ENCODE results near the gene CASP8AP2. TPM values are rescaled to one million over a fixed set of nuclear protein-coding genes. Genes with fewer than 3 reads are reported as not detected.

The CASP8AP2 gene
- total and polyA plus RNA-seq, 2 experiments from 2014 or later, result 9.3 to 20.4 TPM

DNA sequence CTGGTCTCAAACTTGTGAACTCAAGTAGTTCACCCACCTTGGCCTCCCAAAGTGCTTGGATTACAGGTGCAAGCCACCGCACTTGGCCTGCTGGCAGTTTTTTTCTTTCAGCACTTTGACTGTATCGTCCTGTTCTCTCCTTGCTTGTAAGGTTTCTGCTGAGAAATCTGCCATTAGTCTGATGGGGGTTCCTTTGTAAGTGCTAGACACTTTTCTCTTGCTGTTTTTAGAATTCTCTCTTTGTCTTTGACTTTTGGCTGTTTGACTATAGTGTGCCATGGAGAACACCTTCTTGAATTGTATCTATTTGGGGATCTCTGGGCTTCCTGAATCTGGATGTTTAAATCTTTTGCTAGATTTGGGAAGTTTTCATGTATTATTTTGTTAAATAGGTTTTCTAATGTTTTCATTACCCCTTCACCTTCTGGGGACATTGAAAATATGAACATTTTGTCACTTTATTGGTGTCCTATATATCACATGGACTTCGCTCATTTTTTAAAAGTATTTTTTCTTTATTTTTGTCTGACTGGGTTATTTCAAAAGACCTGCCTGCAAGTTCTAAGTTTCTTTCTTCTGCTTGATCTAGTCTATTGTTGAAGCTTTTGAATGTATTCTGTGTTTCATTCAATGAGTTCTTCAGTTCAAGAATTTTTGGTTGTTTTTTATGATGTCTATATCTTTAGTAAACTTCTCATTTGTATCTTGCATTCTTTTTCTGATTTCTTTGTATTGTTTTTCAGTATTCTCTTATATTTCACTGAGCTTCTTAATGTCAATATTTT lies 86.6 kb downstream of the CASP8AP2 start:
- Histone ChIP-seq H3K9me2 (ENCODE audit: insufficient read depth) (no peaks in the 10 kb centered on the region), H3K4me3 (no peak overlapping the region), H2AFZ (no peak overlapping the region), H3K27ac (no peak overlapping the region), H3K36me3 (ENCODE audit: low read depth) (no peaks in the 10 kb centered on the region), H3K4me1 (ENCODE audit: insufficient read depth) (no peaks in the 10 kb centered on the region), H3K9me3 (ENCODE audit: low read depth) (no peaks in the 10 kb centered on the region), H3K4me2 (ENCODE audit: unreplicated experiment) (no peak overlapping the region), H3F3A (ENCODE audit: insufficient read depth) (no peaks in the 10 kb centered on the region), H3K9ac (no peak overlapping the region), H3K79me2 (ENCODE audit: insufficient read depth) (no peaks in the 10 kb centered on the region), H4K20me1 (ENCODE audit: insufficient read depth) (no peaks in the 10 kb centered on the region), H3K27me3 (replicated peaks; ENCODE audit: insufficient read depth) (no peaks in the 10 kb centered on the region; the same call in 1 of the 2 replicates)
- DNase-seq, result no peak
- no peak for TF ChIP-seq EZH2 (IDR thresholded peaks at IDR 0.05; ENCODE audit: insufficient read depth, poor library complexity, severe bottlenecking)
- no peak for TF ChIP-seq EZH2phosphoT487 (IDR thresholded peaks at IDR 0.05; ENCODE audit: insufficient read depth, low read depth)
- WGBS, 2 experiments (ENCODE audit: low coverage in 1 of 2, low lambda C conversion rate in 2 of 2, missing lambda C conversion rate in 2 of 2), result 65 to 72% methylated on average over 3 of the region's 3 CpGs
- in situ Hi-C loops (cut with MboI), result no loop called here

DNA sequence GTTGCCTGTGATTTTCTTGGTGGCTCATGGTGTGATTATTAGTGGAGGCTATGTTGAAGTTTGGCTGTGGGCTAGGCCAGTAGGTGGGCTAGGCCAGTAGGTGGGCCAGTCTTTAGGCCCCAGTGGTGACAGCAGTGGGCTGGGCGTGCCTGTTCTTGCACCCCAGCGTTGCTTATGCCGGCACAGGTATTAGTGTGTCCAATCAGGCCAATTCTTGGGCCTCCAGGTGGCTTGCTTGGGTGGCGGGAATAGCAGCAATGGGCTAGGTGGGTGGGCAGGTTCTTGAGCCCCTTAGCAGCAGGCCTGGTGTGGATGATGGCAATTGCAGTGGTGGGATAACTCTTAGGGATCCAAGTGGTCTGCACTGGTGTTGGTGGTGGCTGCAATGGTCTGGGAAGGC lies 87.5 kb downstream of the CASP8AP2 start:
- Histone ChIP-seq H3K4me3 (no peak overlapping the region), H4K20me1 (ENCODE audit: insufficient read depth) (no peaks in the 10 kb centered on the region), H3K9ac (no peak overlapping the region), H3K79me2 (ENCODE audit: insufficient read depth) (no peaks in the 10 kb centered on the region), H3K9me3 (ENCODE audit: low read depth) (no peaks in the 10 kb centered on the region), H3K9me2 (ENCODE audit: insufficient read depth) (no peaks in the 10 kb centered on the region), H3K4me1 (ENCODE audit: insufficient read depth) (no peaks in the 10 kb centered on the region), H2AFZ (no peak overlapping the region), H3K36me3 (ENCODE audit: low read depth) (no peaks in the 10 kb centered on the region), H3K27me3 (replicated peaks; ENCODE audit: insufficient read depth) (no peaks in the 10 kb centered on the region; the same call in 1 of the 2 replicates), H3K27ac (no peak overlapping the region), H3F3A (ENCODE audit: insufficient read depth) (no peaks in the 10 kb centered on the region), H3K4me2 (ENCODE audit: unreplicated experiment) (no peak overlapping the region)
- TF ChIP-seq EZH2 (IDR thresholded peaks at IDR 0.05; ENCODE audit: insufficient read depth, poor library complexity, severe bottlenecking) (no peak), EZH2phosphoT487 (IDR thresholded peaks at IDR 0.05; ENCODE audit: insufficient read depth, low read depth) (no peak)
- in situ Hi-C loops (cut with MboI), result no loop called here
- WGBS, 2 experiments (ENCODE audit: low coverage in 1 of 2, low lambda C conversion rate in 2 of 2, missing lambda C conversion rate in 2 of 2), result 67 to 69% methylated on average over 4 of the region's 4 CpGs
- no peak for DNase-seq

DNA sequence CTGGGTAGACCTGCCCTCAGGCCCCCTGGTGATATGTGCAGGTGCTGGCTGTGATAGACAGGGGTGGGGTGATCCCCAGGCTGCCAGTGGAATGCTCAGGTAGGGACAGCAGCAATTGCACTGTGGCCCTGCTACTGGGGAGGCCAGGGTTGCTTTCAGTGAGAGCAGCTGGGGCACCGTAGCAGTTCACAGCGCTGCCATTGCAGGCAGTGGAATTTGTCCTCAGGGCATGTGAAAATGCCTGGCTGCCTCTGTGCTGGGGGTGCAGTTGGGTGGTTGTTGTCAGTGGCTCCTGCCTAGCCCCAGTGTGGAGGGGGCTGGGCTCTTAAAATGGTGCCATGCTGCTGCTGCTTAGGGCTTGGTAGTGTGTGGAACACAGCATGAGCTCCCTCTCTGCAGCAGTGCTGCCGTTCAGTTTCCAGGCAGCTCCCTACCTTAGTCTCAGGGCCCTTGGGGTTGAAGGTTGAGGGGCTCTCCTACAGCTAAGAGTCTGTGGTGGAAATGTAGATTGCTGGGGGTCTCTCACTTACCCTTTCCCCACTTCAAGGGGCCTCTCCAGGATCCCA lies 88.2 kb downstream of the CASP8AP2 start:
- no peaks in the 10 kb centered on the region for H4K20me1 ChIP-seq (ENCODE audit: insufficient read depth)

More for the DNA sequence above, 88.2 kb downstream of the CASP8AP2 start:
- Histone ChIP-seq H3K36me3 (ENCODE audit: low read depth) (no peaks in the 10 kb centered on the region), H2AFZ (no peak overlapping the region), H3K9me3 (ENCODE audit: low read depth) (no peaks in the 10 kb centered on the region), H3K4me1 (ENCODE audit: insufficient read depth) (no peaks in the 10 kb centered on the region), H3K9me2 (ENCODE audit: insufficient read depth) (no peaks in the 10 kb centered on the region), H3F3A (ENCODE audit: insufficient read depth) (no peaks in the 10 kb centered on the region), H3K9ac (no peak overlapping the region), H3K27ac (no peak overlapping the region), H3K79me2 (ENCODE audit: insufficient read depth) (no peaks in the 10 kb centered on the region), H3K4me3 (no peak overlapping the region), H3K27me3 (replicated peaks; ENCODE audit: insufficient read depth) (no peaks in the 10 kb centered on the region; the same call in 1 of the 2 replicates), H3K4me2 (ENCODE audit: unreplicated experiment) (no peak overlapping the region)
- no peak for DNase-seq
- TF ChIP-seq EZH2phosphoT487 (IDR thresholded peaks at IDR 0.05; ENCODE audit: insufficient read depth, low read depth) (no peak), EZH2 (IDR thresholded peaks at IDR 0.05; ENCODE audit: insufficient read depth, poor library complexity, severe bottlenecking) (no peak)
- in situ Hi-C loops (cut with MboI), result no loop called here
- WGBS, 2 experiments (ENCODE audit: low coverage in 1 of 2, low lambda C conversion rate in 2 of 2, missing lambda C conversion rate in 2 of 2), result 63 to 65% methylated on average over 3 of the region's 3 CpGs

Small RNA genes within 50 kb of the gene (small RNA-seq; reads per million reads assigned to genes)
- gene DNAJC19P6 (ENCODE audit: low read depth, low replicate concordance), result not detected
- not detected for gene RF00019 (ENCODE audit: low read depth, low replicate concordance)

Other genes starting within 250 kb of the CASP8AP2 start
- gene LYRM2, start 191.1 kb upstream of the CASP8AP2 start, total RNA-seq (2014; rRNA removed; shearing (Covaris generic)), result 30.1 and 30.6 TPM in 2 replicates
- gene LYRM2, start 191.1 kb upstream of the CASP8AP2 start, polyA plus RNA-seq (2016; fragmentation: Nextera tagmentation; extraction: Ambion mirVana), result 68.2 and 69.5 TPM in 2 replicates
- 14.9 and 16.9 TPM in 2 replicates for gene MDN1, start 10.1 kb upstream of the CASP8AP2 start, total RNA-seq (2014; rRNA removed; shearing (Covaris generic))
- gene MDN1, start 10.1 kb upstream of the CASP8AP2 start, polyA plus RNA-seq (2016; fragmentation: Nextera tagmentation; extraction: Ambion mirVana), result 5.7 and 6.2 TPM in 2 replicates
- not detected in 2 replicates for gene GJA10, start 64.6 kb downstream of the CASP8AP2 start, total RNA-seq (2014; rRNA removed; shearing (Covaris generic))
- gene GJA10, start 64.6 kb downstream of the CASP8AP2 start, polyA plus RNA-seq (2016; fragmentation: Nextera tagmentation; extraction: Ambion mirVana), result not detected in 2 replicates

Data from GM23248 (cell line).